ENCODE data around the gene LLPH. TPM values are rescaled to one million over a fixed set of nuclear protein-coding genes. Genes with fewer than 3 reads are reported as not detected.

LLPH gene
- total RNA-seq, 1 experiment from 2014 or later, result 43.1 TPM

- DNase-seq (ENCODE audit: low read depth, low spot score), result no peak
- in situ Hi-C loops (cut with HindIII; ENCODE audit: low pct_unique_long_range_greater_than_20kb, low sequenced_read_pairs), result no loop called here
Observed at GRCh38 chr12:66149702-66150398, 19.3 kb upstream of the LLPH start.

GRCh38 chr12:66144791-66145754, 14.5 kb upstream of the LLPH start:
- DNase-seq (ENCODE audit: low read depth, low spot score), result peak; percentile 70
- in situ Hi-C loops (cut with HindIII; ENCODE audit: low pct_unique_long_range_greater_than_20kb, low sequenced_read_pairs), result no loop called here

GRCh38 chr12:66143868-66144267, 13.3 kb upstream of the LLPH start:
- no peak for DNase-seq (ENCODE audit: low read depth, low spot score)
- in situ Hi-C loops (cut with HindIII; ENCODE audit: low pct_unique_long_range_greater_than_20kb, low sequenced_read_pairs), result no loop called here

- no peak for DNase-seq (ENCODE audit: low read depth, low spot score)
- in situ Hi-C loops (cut with HindIII; ENCODE audit: low pct_unique_long_range_greater_than_20kb, low sequenced_read_pairs), result no loop called here
Observed at GRCh38 chr12:66142826-66143225, 12.3 kb upstream of the LLPH start.

GRCh38 chr12:66141299-66141698, 10.7 kb upstream of the LLPH start:
- no peak for DNase-seq (ENCODE audit: low read depth, low spot score)
- in situ Hi-C loops (cut with HindIII; ENCODE audit: low pct_unique_long_range_greater_than_20kb, low sequenced_read_pairs), result no loop called here

DNA sequence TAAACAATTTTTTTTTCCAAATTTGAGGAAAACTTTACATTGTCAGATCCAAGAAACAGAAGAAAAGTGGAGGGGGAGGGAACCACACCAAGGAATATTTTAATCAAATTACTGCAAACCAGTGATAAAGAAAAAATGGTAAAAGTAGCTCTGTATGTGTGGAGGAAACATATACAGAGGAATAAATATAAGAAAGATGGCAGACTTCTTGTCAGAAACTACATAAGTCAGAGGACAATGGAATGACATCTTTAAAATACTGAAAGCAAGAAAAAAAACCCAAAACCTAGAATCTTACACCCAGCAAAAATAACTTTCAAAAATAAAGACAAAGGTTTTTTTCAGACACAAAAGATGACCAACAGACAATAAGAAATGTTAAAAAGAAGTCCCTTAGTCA, 10.2 kb upstream of the LLPH start:
- in situ Hi-C loops (cut with HindIII; ENCODE audit: low pct_unique_long_range_greater_than_20kb, low sequenced_read_pairs), result no loop called here
- DNase-seq (ENCODE audit: low read depth, low spot score), result peak; percentile 27

GRCh38 chr12:66139328-66139727, 8.8 kb upstream of the LLPH start:
- in situ Hi-C loops (cut with HindIII; ENCODE audit: low pct_unique_long_range_greater_than_20kb, low sequenced_read_pairs), result no loop called here
- no peak for DNase-seq (ENCODE audit: low read depth, low spot score)

DNA sequence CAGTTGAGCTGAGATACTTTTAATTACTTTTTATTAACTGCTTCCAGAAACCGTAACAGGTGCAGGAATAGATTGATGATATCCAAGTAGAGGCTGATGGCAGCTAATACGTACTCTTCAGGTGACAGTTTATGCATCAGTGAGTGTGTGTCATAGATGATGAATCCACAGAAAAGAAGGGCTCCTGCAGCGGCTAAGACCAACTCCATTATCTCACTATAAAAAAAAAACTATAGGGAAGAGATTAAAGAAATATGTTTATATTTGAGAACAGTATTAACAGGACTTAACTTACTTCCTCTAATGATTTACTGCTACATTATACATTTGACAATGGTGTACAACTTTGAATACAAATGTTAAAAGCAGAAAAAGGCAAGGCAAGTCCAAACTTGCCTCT, 7.4 kb upstream of the LLPH start:
- in situ Hi-C loops (cut with HindIII; ENCODE audit: low pct_unique_long_range_greater_than_20kb, low sequenced_read_pairs), result no loop called here
- no peak for DNase-seq (ENCODE audit: low read depth, low spot score)

GRCh38 chr12:66132408-66132807, 1.9 kb upstream of the LLPH start:
- in situ Hi-C loops (cut with HindIII; ENCODE audit: low pct_unique_long_range_greater_than_20kb, low sequenced_read_pairs), result no loop called here
- DNase-seq (ENCODE audit: low read depth, low spot score), result no peak

- in situ Hi-C loops (cut with HindIII; ENCODE audit: low pct_unique_long_range_greater_than_20kb, low sequenced_read_pairs), result no loop called here
- DNase-seq (ENCODE audit: low read depth, low spot score), result no peak
Observed at GRCh38 chr12:66131067-66131688, 628 bp upstream of the LLPH start.

- in situ Hi-C loops (cut with HindIII; ENCODE audit: low pct_unique_long_range_greater_than_20kb, low sequenced_read_pairs), result no loop called here
- DNase-seq (ENCODE audit: low read depth, low spot score), result peak; percentile 20
Observed at GRCh38 chr12:66129934-66130266, 650 bp downstream of the LLPH start.

GRCh38 chr12:66127650-66128049, 2.9 kb downstream of the LLPH start:
- in situ Hi-C loops (cut with HindIII; ENCODE audit: low pct_unique_long_range_greater_than_20kb, low sequenced_read_pairs), result no loop called here
- DNase-seq (ENCODE audit: low read depth, low spot score), result no peak

DNA sequence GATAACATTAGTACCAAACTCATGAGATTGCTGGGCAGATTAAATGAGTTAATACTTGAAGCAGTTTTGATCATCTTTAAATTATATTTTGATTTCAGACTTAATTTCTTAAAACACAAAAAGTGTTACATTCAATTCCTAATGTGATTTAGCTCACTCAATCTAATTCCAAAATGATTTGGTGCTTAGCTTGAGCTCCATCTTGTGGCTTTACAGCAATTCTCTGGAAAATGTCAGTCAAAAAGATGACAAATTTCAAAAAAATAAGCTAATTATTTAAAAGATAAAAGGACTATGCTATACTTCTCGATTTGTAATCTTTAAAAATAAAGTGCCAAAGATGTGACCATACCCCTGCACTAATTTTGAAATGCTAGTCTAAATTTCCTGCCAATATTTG, 10.1 kb downstream of the LLPH start:
- in situ Hi-C loops (cut with HindIII; ENCODE audit: low pct_unique_long_range_greater_than_20kb, low sequenced_read_pairs), result no loop called here
- no peak for DNase-seq (ENCODE audit: low read depth, low spot score)

- DNase-seq (ENCODE audit: low read depth, low spot score), result no peak
- in situ Hi-C loops (cut with HindIII; ENCODE audit: low pct_unique_long_range_greater_than_20kb, low sequenced_read_pairs), result no loop called here
Observed at GRCh38 chr12:66119870-66120241, 10.7 kb downstream of the LLPH start.

DNA sequence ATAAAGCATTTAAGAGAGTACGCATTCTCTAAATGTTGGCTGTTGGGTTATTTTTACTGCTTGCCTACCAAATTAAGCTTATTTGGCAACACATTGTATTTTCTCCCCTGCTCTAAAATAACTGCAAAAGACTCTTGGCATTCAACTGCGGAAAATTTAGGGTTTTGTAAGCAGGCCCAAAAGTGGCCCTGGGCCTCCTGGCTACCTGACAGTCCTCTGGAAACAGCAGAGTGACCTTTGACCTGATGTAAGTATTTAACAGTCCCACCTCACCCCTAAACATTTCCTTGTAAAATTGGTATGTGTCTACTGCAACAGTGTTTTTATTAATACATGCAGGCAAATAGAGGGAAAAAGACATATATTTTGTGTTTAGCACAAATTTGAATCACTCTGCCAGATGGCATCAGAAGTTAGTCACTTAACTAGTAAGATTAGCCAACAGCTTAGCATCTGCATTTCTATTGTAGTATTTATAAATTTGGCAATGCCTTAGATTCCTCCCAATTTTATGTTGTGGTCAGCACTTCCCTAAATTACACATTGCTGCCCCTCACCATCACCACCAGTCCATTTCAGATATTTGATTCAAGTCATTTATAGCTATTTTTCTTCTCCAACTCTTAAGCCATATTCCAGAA, 11.2 kb downstream of the LLPH start:
- in situ Hi-C loops (cut with HindIII; ENCODE audit: low pct_unique_long_range_greater_than_20kb, low sequenced_read_pairs), result no loop called here
- DNase-seq (ENCODE audit: low read depth, low spot score), result no peak

GRCh38 chr12:66118240-66118891, 12.2 kb downstream of the LLPH start:
- DNase-seq (ENCODE audit: low read depth, low spot score), result no peak
- in situ Hi-C loops (cut with HindIII; ENCODE audit: low pct_unique_long_range_greater_than_20kb, low sequenced_read_pairs), result no loop called here

GRCh38 chr12:66117242-66117641, 13.3 kb downstream of the LLPH start:
- no peak for DNase-seq (ENCODE audit: low read depth, low spot score)
- in situ Hi-C loops (cut with HindIII; ENCODE audit: low pct_unique_long_range_greater_than_20kb, low sequenced_read_pairs), result no loop called here

Measured in SK-MEL-5 (cell line).